K562 (cell line): ENCODE data around the gene COPS6. TPM values are rescaled to one million over a fixed set of nuclear protein-coding genes. Genes with fewer than 3 reads are reported as not detected.

Experiments used
- KAT8 ChIP-seq: fragments of 450-650 bp; IDR thresholded peaks from 2 replicates; pipeline ENCODE4 v1.6.1; 2016; ENCODE audit warnings: low read depth, mild to moderate bottlenecking
- NBN ChIP-seq: fragments of 450-650 bp; IDR thresholded peaks from 2 replicates; pipeline ENCODE4 v1.6.1; 2016; ENCODE audit warnings: low read depth, mild to moderate bottlenecking
- PTRF ChIP-seq: fragments of 450-650 bp; IDR thresholded peaks from 2 replicates; pipeline ENCODE4 v1.6.1; 2016; ENCODE audit warnings: mild to moderate bottlenecking, missing genetic modification characterization, missing compliant biosample characterization
- SMARCC2 ChIP-seq: fragments of 450-650 bp; IDR thresholded peaks from 2 replicates; pipeline ENCODE4 v1.6.1; 2017; ENCODE audit warnings: antibody characterized with exemption, moderate library complexity, mild to moderate bottlenecking, low read depth
- THRAP3 ChIP-seq: fragments of 450-650 bp; IDR thresholded peaks from 2 replicates; pipeline ENCODE4 v1.6.1; 2016; ENCODE audit warnings: mild to moderate bottlenecking, inconsistent platforms, borderline replicate concordance
- ZFP1 ChIP-seq: fragments of 450-650 bp; formaldehyde crosslinking; IDR thresholded peaks from 2 replicates; pipeline ENCODE4 v1.4.0; 2020; ENCODE audit warnings: mild to moderate bottlenecking, mixed read lengths
- polyA plus RNA-seq, 8 experiments: library from polyadenylated mRNA; depleted of rRNA in 4 of 8; stranded (reverse) in 5 of 8; unstranded in 3 of 8; fragments of >200 nt; fragmentation: Nextera tagmentation in 2 of 8; fragmentation: Illumina TruSeq in 1 of 8; extraction: Ambion mirVana in 2 of 8; extraction: Trizol in 1 of 8; gene quantifications; 2 replicates each; pipeline versions ENCODE4 v1.2.1 to v1.2.3, GENCODE V29; 2011 to 2014; ENCODE audit warnings: inconsistent platforms in 1 of 8, missing spikeins in 1 of 8
- total RNA-seq, 7 experiments: library from RNA; depleted of rRNA in 6 of 7; stranded (reverse); fragments of >200 nt in 6 of 7; fragmentation: Illumina TruSeq in 2 of 7; extraction: Trizol in 2 of 7; gene quantifications; 2 replicates each; pipeline versions ENCODE4 v1.2.1 to v1.2.3, GENCODE V29; 2011 to 2021; ENCODE audit warnings: low replicate concordance in 1 of 7
- TF ChIP-seq, protein P1 (sequence below), 2 experiments: fragments of 450-650 bp; formaldehyde crosslinking in 1 of 2; IDR thresholded peaks; 2 replicates each; pipeline versions ENCODE4 v1.4.0 to v1.6.1; 2014 to 2020; ENCODE audit warnings: mild to moderate bottlenecking in 2 of 2, borderline replicate concordance in 1 of 2, low read depth in 1 of 2

The COPS6 gene
- total and polyA plus RNA-seq, 9 of the 15 experiments (the other 6 are each of a cell fraction or from before 2014, with no cell fraction given) = 63.0 to 331 (median 168) TPM

DNA sequence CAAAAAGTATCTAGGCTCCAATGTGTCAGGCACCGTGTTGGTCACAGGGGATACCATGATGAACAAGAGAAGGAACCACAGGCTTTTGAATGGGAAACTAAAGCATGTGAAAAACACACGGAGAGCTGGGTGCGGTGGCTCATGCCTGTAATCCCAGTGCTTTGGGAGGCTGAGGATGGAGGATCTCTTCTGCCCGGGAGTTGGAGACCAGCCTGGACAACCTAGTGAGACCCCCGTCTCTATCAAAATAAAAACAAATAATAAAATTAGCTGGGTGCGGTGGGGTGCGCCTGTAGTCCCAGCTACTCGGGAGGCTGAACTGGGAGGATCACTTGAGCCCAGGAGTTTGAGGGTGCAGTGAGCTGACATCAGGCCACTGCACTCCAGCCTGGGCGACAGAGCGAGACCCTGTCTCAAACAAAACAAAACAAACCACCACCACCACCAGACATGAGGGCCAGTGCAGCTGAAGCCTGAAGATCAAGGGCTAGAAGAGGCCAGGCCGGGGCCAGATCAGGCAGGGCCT is 611 bp upstream of the COPS6 start (continued):
- TF ChIP-seq NBN (no peak), THRAP3 (peak; percentile 94), SMARCC2 (no peak), KAT8 (no peak), PTRF (no peak), ZFP1 (CRISPR knock-in tag) (no peak)
- TF ChIP-seq, protein P1, sequence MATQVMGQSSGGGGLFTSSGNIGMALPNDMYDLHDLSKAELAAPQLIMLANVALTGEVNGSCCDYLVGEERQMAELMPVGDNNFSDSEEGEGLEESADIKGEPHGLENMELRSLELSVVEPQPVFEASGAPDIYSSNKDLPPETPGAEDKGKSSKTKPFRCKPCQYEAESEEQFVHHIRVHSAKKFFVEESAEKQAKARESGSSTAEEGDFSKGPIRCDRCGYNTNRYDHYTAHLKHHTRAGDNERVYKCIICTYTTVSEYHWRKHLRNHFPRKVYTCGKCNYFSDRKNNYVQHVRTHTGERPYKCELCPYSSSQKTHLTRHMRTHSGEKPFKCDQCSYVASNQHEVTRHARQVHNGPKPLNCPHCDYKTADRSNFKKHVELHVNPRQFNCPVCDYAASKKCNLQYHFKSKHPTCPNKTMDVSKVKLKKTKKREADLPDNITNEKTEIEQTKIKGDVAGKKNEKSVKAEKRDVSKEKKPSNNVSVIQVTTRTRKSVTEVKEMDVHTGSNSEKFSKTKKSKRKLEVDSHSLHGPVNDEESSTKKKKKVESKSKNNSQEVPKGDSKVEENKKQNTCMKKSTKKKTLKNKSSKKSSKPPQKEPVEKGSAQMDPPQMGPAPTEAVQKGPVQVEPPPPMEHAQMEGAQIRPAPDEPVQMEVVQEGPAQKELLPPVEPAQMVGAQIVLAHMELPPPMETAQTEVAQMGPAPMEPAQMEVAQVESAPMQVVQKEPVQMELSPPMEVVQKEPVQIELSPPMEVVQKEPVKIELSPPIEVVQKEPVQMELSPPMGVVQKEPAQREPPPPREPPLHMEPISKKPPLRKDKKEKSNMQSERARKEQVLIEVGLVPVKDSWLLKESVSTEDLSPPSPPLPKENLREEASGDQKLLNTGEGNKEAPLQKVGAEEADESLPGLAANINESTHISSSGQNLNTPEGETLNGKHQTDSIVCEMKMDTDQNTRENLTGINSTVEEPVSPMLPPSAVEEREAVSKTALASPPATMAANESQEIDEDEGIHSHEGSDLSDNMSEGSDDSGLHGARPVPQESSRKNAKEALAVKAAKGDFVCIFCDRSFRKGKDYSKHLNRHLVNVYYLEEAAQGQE (IDR thresholded peaks at IDR 0.05; ENCODE audit: borderline replicate concordance) = peak; percentile 28; the same call in 1 of the 2 replicates
- TF ChIP-seq, protein P1 (CRISPR knock-in tag; IDR thresholded peaks at IDR 0.05; ENCODE audit: low read depth) = no peak
- TF ChIP-seq, all 486 proteins: peak for 14
